Measurements from ENCODE around the gene PEMT.
A peak's percentile ranks its signal among the peaks of the same experiment; 100 is the strongest.
"Not testable (repeated sequence)": the region's sequence is repeated elsewhere in the genome, so short reads cannot be mapped to it uniquely, and the experiment has no call there.

The PEMT gene

DNA sequence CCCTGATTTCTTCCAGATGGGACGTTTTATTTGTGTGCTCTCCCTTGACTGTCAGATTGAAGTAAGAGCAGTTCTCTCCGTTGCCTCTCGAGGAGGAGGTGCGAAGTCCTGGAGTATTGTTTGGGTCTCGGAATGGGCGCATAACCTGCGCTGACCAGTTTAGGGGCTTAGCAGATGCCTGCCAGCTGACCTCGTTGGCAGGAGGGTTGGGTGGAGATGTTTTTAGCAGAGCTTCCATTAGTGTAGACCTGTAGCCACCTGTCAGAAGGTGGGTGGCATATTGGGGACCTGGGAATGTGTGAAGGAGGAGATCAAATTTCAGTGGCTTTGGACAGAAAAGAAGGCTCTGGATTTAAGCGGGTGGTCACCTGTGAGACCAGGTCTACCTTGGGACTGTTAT is 98.9 kb downstream of the PEMT start:
- DNase-seq (ENCODE audit: low spot score in 2 of 2), result no peak
- peaks cover 12% of the 10 kb centered on the region for H3K36me3 Mint-ChIP-seq
- H3K27me3 Mint-ChIP-seq, result peaks cover 4% of the 10 kb centered on the region
- no peak overlapping the region for H3K4me3 Mint-ChIP-seq
- no peaks in the 10 kb centered on the region for H3K9me3 Mint-ChIP-seq
- no peak overlapping the region for H3K27ac Mint-ChIP-seq
- no peak for ATAC-seq (ENCODE audit: low read depth)
- H3K4me1 Mint-ChIP-seq, result peaks cover 10% of the 10 kb centered on the region

DNA sequence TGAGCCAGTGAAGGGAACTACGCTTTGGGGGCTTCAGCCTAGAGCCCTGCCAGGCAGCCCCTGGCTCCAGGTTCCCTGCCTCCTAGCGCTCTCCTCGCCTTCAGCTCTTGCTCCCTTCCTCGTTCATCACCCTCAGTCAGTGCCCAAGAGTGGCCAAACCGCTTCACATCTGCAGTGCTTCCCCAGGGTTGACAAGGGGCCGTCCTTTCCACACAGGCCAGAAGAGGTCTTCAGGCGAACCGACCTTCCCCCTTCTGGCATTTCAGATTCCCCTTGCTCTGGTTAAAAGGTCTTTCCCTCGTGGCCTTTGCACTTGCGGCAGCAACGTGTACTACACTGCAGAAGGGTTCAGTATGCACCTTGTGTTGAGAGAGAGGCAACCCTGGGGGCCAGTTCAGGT is 99.4 kb downstream of the PEMT start:
- H3K27ac Mint-ChIP-seq, result no peak overlapping the region
- H3K9me3 Mint-ChIP-seq, result no peaks in the 10 kb centered on the region
- no peak overlapping the region for H3K4me3 Mint-ChIP-seq
- H3K27me3 Mint-ChIP-seq, result peaks cover 4% of the 10 kb centered on the region
- H3K4me1 Mint-ChIP-seq, result peaks cover 10% of the 10 kb centered on the region
- DNase-seq (ENCODE audit: low spot score in 2 of 2) (no peak), ATAC-seq (ENCODE audit: low read depth) (no peak)
- peaks cover 12% of the 10 kb centered on the region for H3K36me3 Mint-ChIP-seq

DNA sequence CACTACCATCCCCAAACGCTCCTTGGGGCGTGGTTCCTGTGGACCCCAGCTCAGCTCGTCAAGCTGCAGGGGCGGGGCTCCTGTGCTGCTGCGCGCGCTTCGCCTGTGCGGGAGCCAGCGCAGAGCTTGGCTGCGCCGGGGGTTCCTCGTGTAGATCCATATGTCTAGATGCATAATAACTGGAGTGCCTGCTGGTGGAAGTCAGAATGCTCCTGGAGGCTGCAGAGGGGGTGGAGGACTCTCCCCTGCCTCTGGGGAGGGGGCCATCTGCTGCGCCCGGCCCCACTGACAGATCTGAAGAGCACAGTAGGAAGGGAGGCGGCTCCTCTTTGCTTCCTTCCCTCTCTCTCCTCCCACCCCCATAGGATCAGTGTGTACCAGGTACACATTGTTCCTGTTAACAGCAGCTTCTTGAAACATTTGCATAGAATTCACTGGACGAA is 99.9 kb downstream of the PEMT start:
- H3K27ac Mint-ChIP-seq, result no peak overlapping the region
- H3K9me3 Mint-ChIP-seq, result no peaks in the 10 kb centered on the region

DNA sequence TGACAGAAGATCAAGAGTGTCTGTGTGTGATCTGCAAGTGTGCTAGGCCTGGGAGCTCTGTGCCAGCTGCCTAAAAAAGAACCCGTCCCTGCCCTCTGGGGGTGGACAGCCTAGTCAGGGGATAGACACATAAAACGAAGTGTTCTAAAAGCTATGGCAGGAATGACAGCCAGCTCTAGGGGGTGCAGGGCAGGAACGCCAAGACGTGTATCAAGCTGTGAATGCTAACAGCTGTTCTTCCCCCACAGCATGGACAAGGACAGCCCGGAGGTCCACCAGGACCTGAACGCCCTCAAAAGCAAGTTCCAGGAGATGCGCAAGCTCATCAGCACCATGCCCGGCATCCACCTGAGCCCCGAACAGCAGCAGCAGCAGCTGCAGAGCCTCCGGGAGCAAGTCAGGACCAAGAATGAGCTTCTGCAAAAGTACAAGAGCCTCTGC is 100.5 kb downstream of the PEMT start:
- no peak overlapping the region for H3K4me3 Mint-ChIP-seq

More for the DNA sequence above, 99.9 kb downstream of the PEMT start:
- H3K27me3 Mint-ChIP-seq, result peaks cover 4% of the 10 kb centered on the region
- ATAC-seq (ENCODE audit: low read depth) (no peak), DNase-seq (ENCODE audit: low spot score in 2 of 2) (no peak)
- H3K4me3 Mint-ChIP-seq, result no peak overlapping the region
- H3K36me3 Mint-ChIP-seq, result peaks cover 14% of the 10 kb centered on the region
- H3K4me1 Mint-ChIP-seq, result peaks cover 10% of the 10 kb centered on the region

DNA sequence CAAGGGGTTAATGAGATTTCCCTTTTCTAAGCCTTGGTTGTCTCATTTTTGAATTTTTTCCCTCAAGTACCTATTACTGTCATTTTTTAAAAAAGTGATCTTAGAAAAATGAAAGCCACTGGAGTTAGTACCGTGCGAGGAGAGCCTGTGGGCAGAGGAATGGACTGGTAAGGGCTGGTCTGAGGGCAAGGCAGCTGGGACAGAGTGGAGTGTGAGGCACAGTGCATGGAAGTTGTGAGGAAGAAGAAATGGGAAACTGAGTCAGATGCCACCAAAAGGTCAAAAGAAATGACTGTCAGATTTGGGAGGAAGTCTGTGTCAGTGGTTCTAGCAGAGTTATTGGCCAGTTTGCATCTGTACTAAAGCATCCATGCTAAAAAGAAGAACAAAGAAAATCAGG is 103.5 kb downstream of the PEMT start:
- Mint-ChIP-seq H3K9me3 (no peaks in the 10 kb centered on the region), H3K4me3 (no peak overlapping the region), H3K27me3 (no peaks in the 10 kb centered on the region), H3K36me3 (peaks cover 20% of the 10 kb centered on the region), H3K27ac (no peak overlapping the region), H3K4me1 (peaks cover 10% of the 10 kb centered on the region)
- ATAC-seq (ENCODE audit: low read depth) (no peak), DNase-seq (ENCODE audit: low spot score in 2 of 2) (no peak)

More for the DNA sequence above, 100.5 kb downstream of the PEMT start:
- ATAC-seq (ENCODE audit: low read depth) (no peak), DNase-seq (ENCODE audit: low spot score in 2 of 2) (no peak)
- H3K27ac Mint-ChIP-seq, result no peak overlapping the region
- H3K27me3 Mint-ChIP-seq, result peaks cover 4% of the 10 kb centered on the region
- H3K36me3 Mint-ChIP-seq, result peaks cover 14% of the 10 kb centered on the region
- H3K9me3 Mint-ChIP-seq, result no peaks in the 10 kb centered on the region
- peaks cover 10% of the 10 kb centered on the region for H3K4me1 Mint-ChIP-seq

DNA sequence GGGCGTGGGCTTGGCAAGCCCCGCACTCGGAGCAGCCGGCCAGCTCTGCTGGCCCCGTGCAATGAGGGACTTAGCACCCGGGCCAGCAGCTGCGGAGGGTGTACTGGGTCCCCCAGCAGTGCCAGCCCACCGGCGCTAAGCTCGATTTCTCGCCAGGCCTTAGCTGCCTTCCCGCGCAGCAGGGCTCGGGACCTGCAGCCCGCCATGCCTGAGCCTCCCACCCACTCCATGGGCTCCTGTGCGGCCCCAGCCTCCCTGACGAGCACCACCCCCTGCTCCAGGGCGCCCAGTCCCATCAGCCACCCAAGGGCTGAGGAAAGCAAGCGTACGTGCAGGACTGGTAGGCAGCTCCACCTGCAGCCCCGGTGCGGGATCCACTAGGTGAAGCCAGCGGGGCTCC is 105.1 kb downstream of the PEMT start:
- not testable (repeated sequence) for DNase-seq (ENCODE audit: low spot score in 2 of 2); H3K4me3 Mint-ChIP-seq; H3K27me3 Mint-ChIP-seq; H3K9me3 Mint-ChIP-seq; H3K27ac Mint-ChIP-seq; ATAC-seq (ENCODE audit: low read depth)
- Mint-ChIP-seq H3K4me1 (peaks cover 19% of the 10 kb centered on the region), H3K36me3 (peaks cover 24% of the 10 kb centered on the region)

DNA sequence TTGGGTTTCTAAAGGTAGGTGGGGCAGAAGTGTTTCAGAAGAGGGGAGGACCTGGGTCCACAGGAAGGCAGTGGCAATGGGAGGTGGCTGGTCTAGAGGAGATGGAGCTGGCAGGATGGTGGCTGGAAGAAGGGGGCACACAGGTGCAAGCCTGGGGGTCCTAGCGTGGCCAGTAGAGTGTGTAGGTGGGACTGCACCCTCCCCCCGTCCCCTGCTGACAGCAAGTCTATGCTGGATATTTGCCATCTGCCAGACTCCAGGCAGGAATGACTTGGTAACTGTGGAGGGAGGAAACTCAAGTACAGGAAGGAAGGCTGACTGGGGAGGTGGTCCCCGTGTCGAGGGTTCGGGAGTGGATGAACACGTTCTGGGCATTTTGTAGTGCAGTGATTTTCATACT is 106.1 kb downstream of the PEMT start:
- Mint-ChIP-seq H3K27me3 (no peaks in the 10 kb centered on the region), H3K36me3 (peaks cover 28% of the 10 kb centered on the region), H3K4me3 (no peak overlapping the region), H3K27ac (no peak overlapping the region), H3K4me1 (peaks cover 23% of the 10 kb centered on the region), H3K9me3 (no peaks in the 10 kb centered on the region)
- no peak for DNase-seq (ENCODE audit: low spot score in 2 of 2)
- no peak for ATAC-seq (ENCODE audit: low read depth)

DNA sequence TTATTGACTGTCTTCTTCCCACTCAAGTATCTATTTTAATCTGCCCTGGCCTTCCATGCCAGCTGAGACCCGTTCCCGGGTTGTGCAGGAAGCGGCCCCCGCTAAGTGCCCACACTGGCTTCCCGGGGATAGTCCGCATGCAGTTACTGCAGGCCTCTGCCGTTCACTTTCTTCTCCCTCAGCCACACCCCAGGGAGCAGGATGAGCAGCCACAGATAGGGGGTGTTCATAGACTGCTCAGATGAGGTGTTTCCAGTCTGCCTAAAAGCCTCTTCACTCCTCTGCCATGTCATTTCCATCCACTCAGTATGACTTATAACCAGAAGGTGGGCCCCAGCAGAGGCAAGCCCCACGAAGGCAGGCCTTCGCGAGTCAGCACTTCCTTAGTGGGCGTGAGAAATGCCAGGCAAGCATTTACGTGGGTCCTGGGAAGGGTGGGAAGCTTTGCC is 107.0 kb downstream of the PEMT start:
- H3K9me3 Mint-ChIP-seq, result no peaks in the 10 kb centered on the region
- ATAC-seq (ENCODE audit: low read depth) (no peak), DNase-seq (ENCODE audit: low spot score in 2 of 2) (no peak)
- peaks cover 30% of the 10 kb centered on the region for H3K36me3 Mint-ChIP-seq
- H3K27ac Mint-ChIP-seq, result no peak overlapping the region
- no peak overlapping the region for H3K4me3 Mint-ChIP-seq
- no peaks in the 10 kb centered on the region for H3K27me3 Mint-ChIP-seq
- H3K4me1 Mint-ChIP-seq, result peaks cover 24% of the 10 kb centered on the region

DNA sequence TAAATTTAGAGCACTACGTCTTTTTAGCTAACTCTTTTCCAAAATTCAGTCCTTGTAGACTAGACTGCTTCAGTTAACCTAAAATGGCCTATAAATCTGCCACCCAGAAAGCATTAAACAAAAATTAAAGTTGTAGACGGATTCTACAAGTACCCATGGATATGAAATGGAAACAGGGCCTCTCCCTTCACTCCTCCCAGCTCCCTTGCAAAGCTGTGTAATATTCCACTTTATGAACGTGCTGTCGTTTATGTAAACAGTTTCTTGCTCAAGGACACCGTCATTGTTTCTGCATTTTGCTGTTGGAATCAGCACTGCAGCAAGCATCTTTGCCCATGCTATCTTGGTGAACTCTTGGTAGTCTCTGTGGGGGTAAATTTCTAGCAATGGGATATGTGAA is 109.6 kb downstream of the PEMT start:
- ATAC-seq (ENCODE audit: low read depth) (no peak), DNase-seq (ENCODE audit: low spot score in 2 of 2) (no peak)
- no peak overlapping the region for H3K4me3 Mint-ChIP-seq
- H3K27ac Mint-ChIP-seq, result no peak overlapping the region
- no peaks in the 10 kb centered on the region for H3K27me3 Mint-ChIP-seq
- H3K36me3 Mint-ChIP-seq, result peaks cover 21% of the 10 kb centered on the region
- peaks cover 30% of the 10 kb centered on the region for H3K4me1 Mint-ChIP-seq
- H3K9me3 Mint-ChIP-seq, result no peaks in the 10 kb centered on the region

DNA sequence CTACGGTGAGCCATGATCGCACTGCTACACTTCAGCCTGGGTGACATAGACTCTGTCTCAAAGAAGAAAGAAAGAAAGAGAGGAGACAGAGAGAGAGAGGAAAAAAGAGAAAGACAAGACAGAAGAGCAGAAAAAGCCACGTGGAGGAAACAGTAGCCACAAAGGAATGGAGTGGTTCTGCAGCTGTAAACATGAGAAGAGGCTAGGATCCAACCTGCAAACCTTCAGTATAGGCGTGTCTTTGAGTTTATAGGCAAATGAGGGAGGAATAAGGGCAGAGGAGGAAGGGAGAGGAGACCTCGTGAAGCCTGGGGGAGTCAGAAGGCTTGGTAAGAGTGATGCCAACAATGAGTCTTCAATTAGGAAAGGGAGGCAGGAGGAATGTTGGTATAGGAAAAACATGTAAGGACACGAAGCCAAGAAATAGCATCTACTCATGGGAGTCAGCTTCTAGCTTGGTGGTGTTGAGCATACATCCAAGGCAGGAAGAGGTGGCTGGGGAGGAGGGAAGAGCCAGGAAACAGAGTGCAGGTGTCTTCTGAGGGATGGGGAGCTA is 110.8 kb downstream of the PEMT start:
- H3K4me1 Mint-ChIP-seq, result peaks cover 32% of the 10 kb centered on the region
- peaks cover under 1% of the 10 kb centered on the region for H3K27me3 Mint-ChIP-seq
- H3K36me3 Mint-ChIP-seq, result peaks cover 19% of the 10 kb centered on the region
- no peaks in the 10 kb centered on the region for H3K9me3 Mint-ChIP-seq
- peak overlapping the region; percentile 12 for H3K27ac Mint-ChIP-seq
- H3K4me3 Mint-ChIP-seq, result no peak overlapping the region
- ATAC-seq (ENCODE audit: low read depth) (no peak), DNase-seq (ENCODE audit: low spot score in 2 of 2) (no peak)

DNA sequence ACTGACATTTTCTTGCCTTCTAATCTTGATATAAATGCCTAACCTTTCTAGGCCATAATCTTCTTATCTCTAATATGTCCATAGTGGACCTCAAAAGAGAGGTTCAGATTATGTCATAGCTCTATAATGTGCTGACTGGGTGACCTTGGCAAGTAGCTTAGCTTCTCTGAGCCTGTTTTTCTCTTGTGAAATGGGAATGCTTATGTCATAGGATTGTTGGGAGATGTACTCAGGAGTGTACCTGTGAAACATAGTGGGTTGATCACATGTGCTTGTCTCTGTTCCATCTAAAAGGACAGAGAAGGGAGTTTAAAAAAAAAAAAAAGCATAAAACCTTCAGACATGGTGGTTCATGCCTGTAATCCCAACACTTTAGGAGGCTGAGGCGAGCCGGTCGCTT is 112.3 kb downstream of the PEMT start:
- Mint-ChIP-seq H3K36me3 (peaks cover 15% of the 10 kb centered on the region), H3K27me3 (peaks cover 4% of the 10 kb centered on the region), H3K9me3 (no peaks in the 10 kb centered on the region), H3K27ac (no peak overlapping the region), H3K4me1 (peaks cover 26% of the 10 kb centered on the region), H3K4me3 (no peak overlapping the region)
- no peak for ATAC-seq (ENCODE audit: low read depth)
- no peak for DNase-seq (ENCODE audit: low spot score in 2 of 2)

DNA sequence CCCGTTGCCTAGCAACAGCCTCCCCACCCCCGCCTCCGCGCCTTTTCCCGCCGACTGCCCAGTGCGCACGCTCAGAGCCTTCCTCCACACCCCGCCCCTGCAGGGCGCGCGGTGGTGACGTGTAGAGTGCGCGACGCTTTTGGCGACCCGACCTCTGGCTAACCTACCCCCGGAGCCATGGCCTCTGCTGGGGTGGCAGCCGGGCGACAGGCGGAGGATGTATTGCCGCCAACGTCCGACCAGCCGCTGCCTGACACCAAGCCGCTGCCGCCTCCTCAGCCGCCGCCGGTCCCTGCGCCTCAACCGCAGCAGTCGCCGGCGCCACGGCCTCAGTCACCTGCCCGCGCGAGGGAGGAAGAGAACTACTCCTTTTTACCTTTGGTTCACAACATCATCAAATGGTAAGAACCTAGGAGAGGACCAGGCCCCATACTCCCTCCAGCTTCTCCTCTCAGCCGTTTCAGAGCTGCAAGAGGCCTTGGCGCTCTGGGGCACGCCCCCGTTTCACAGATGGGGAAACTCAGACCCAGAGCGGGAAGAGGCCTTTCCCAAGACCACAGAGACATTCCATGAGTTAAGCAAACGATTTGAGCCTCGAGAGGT is 114.5 kb downstream of the PEMT start, which contains the start of gene MED9:
Gene MED9 (plus strand): TSS at position 136 of the 603 bp plus-strand sequence. CDS start 42 bp downstream, at position 178.
- Mint-ChIP-seq H3K36me3 (peaks cover 9% of the 10 kb centered on the region), H3K9me3 (no peaks in the 10 kb centered on the region), H3K4me1 (peaks cover 16% of the 10 kb centered on the region), H3K27me3 (peaks cover 6% of the 10 kb centered on the region), H3K27ac (peak within 1 kb of the TSS; percentile 91), H3K4me3 (peak within 1 kb of the TSS; percentile 80)
- DNase-seq (ENCODE audit: low spot score in 2 of 2), result peak; percentile 93 to 95
- peak; percentile 99 for ATAC-seq (ENCODE audit: low read depth)

DNA sequence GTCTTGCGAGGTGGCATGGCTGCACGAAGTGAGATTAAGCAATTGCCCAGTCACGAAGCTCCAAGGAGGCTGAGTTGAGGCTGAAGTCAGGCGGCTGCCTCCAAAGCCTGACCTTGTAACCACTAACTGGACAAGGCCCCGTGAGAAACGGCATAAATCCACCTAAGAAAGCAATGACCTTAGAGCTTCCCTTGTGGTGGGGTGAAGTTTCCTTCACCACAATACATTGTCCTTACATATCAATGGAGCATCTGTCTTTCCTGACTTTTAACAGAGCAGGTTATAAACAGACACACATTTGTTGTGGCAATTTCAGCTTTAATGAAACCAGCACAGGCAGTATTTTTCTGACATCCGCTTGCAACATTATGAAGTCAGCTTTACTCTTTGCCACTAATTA is 117.2 kb downstream of the PEMT start:
- Mint-ChIP-seq H3K36me3 (peaks cover 1% of the 10 kb centered on the region), H3K4me3 (no peak overlapping the region), H3K9me3 (no peaks in the 10 kb centered on the region), H3K4me1 (peaks cover 8% of the 10 kb centered on the region), H3K27me3 (peaks cover 9% of the 10 kb centered on the region), H3K27ac (no peak overlapping the region)
- no peak for ATAC-seq (ENCODE audit: low read depth)
- no peak for DNase-seq (ENCODE audit: low spot score in 2 of 2)

DNA sequence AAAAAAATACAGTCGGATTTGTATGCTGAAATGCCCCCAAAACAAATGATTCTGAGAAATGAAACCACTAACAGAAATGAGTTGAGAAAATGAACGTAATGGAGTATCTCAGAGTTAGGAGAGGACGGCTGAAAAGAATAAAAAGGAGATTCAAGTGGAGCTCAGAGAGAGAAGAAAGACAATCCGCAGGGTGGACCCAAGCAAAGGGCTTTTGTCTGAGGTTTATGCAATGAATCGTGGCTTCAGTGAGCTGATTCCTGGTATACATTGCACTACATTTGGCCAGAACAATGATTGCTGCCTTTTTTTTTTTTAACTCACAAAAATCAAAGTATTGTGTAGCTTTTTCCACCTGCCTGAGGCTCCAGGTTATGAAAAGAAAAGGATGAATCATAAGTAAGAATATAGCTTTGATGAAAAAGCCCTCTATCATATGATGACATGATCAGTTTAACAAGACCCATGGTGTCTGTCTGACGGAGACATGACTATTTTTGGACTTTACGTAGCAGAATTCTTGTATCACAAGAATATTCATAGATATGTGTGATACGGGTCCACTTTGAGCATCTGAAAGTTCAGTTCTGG is 119.1 kb downstream of the PEMT start:
- Mint-ChIP-seq H3K27me3 (peaks cover 13% of the 10 kb centered on the region), H3K36me3 (no peaks in the 10 kb centered on the region), H3K4me3 (no peak overlapping the region), H3K27ac (no peak overlapping the region), H3K4me1 (peaks cover 3% of the 10 kb centered on the region), H3K9me3 (no peaks in the 10 kb centered on the region)
- no peak for DNase-seq (ENCODE audit: low spot score in 2 of 2)
- no peak for ATAC-seq (ENCODE audit: low read depth)
